ENCODE measurements around the gene SPESP1. TPM values are rescaled to one million over a fixed set of nuclear protein-coding genes. Genes with fewer than 3 reads are reported as not detected.

SPESP1 gene
- polyA plus RNA-seq, 1 of the 3 experiments (the other 2 are of a cell fraction) = not detected

DNA sequence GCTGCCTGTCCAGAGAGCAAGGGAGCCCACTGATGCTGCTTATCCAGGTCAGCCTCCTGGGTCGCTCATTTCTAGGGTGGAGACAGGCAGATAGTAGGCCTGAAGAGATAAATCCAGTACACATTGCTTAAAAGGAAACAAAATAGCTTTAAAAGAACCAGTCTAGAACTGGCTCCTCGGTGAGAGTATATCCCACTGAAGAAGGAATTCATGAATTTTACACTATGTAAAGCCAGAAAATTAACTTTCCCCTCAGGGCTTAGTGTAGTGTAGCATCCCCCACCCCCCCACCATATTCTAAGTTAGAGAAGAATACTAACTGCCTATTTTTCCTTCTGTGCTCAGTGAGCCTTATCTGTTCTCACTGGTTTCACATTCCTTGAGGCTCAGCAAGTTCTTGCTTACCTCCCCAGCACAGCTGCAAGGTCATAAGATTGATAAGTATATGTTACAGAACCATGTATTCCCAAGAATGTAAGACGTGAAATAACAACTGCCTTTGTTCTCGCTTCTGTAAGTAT, 53.7 kb downstream of the SPESP1 start:
- Histone ChIP-seq H2AFZ (ENCODE audit: low read depth) (no peak overlapping the region), H3K36me3 (replicated peaks in 1 of 2; ENCODE audit: control insufficient read depth in 1 of 2, insufficient read depth in 2 of 2, low read length in 1 of 2) (no peaks in the 10 kb centered on the region), H3K4me3 (ENCODE audit: low read depth in 2 of 2, low read length in 1 of 2) (no peak overlapping the region), H3K4me1 (ENCODE audit: control insufficient read depth in 1 of 2, insufficient read depth in 2 of 2, low read depth in 1 of 2, low read length in 1 of 2) (peaks cover 0 to 3% of the 10 kb centered on the region in 2 experiments; a peak in 1 of 4 replicates), H3K27ac (ENCODE audit: low read depth in 2 of 2, low read length in 1 of 2) (no peak overlapping the region), H3K79me2 (ENCODE audit: insufficient read depth) (no peaks in the 10 kb centered on the region), H3K27me3 (ENCODE audit: insufficient read depth) (peaks cover 6% of the 10 kb centered on the region; the same call in 1 of the 2 replicates), H3K4me2 (no peak overlapping the region), H3K9ac (no peak overlapping the region), H3F3A (replicated peaks; ENCODE audit: insufficient read depth) (no peaks in the 10 kb centered on the region), H4K20me1 (ENCODE audit: insufficient read depth) (no peaks in the 10 kb centered on the region), H3K9me3 (no peaks in the 10 kb centered on the region), H3K9me2 (no peaks in the 10 kb centered on the region)
- ChIA-PET CTCF (interaction anchor here (0.6 to 1.1 kb wide), 2 partner anchors 11 to 76 kb away, joined by 3 read pairs; no protein-coding TSS in a partner anchor), POLR2A (no interaction called here)
- 43% methylated on average over 4 of the region's 4 CpGs for WGBS (ENCODE audit: low lambda C conversion rate)
- TF ChIP-seq FOSL2 (IDR thresholded peaks at IDR 0.05; ENCODE audit: borderline replicate concordance, low read depth) (no peak), NRF1 (IDR thresholded peaks at IDR 0.05; ENCODE audit: low read depth, low read length) (no peak)
- TF ChIP-seq, protein P1, sequence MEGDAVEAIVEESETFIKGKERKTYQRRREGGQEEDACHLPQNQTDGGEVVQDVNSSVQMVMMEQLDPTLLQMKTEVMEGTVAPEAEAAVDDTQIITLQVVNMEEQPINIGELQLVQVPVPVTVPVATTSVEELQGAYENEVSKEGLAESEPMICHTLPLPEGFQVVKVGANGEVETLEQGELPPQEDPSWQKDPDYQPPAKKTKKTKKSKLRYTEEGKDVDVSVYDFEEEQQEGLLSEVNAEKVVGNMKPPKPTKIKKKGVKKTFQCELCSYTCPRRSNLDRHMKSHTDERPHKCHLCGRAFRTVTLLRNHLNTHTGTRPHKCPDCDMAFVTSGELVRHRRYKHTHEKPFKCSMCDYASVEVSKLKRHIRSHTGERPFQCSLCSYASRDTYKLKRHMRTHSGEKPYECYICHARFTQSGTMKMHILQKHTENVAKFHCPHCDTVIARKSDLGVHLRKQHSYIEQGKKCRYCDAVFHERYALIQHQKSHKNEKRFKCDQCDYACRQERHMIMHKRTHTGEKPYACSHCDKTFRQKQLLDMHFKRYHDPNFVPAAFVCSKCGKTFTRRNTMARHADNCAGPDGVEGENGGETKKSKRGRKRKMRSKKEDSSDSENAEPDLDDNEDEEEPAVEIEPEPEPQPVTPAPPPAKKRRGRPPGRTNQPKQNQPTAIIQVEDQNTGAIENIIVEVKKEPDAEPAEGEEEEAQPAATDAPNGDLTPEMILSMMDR (IDR thresholded peaks at IDR 0.05) = no peak
- no peak for DNase-seq

DNA sequence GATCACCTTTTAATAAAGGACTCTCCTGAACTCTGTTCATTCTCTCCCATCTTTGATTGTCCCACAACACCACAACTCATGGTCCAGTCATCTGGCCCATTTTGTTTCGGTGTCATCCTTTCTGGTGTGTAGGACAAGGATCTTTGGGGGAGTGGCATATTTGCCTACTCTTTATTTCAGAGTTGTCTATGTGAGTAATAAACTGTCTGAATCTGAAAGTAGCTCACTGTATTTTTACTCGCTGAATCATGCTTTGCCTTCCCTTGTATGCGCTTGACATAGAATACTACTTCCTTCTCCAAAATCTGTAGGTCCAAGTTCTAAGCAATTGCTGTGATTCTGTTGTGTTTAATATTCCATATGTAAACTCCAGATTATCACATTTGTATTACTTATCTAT, 54.3 kb downstream of the SPESP1 start:
- Histone ChIP-seq H3K9me2 (no peaks in the 10 kb centered on the region), H3F3A (replicated peaks; ENCODE audit: insufficient read depth) (no peaks in the 10 kb centered on the region), H3K9ac (no peak overlapping the region), H3K9me3 (no peaks in the 10 kb centered on the region), H2AFZ (ENCODE audit: low read depth) (no peak overlapping the region), H3K4me1 (ENCODE audit: control insufficient read depth in 1 of 2, insufficient read depth in 2 of 2, low read depth in 1 of 2, low read length in 1 of 2) (peaks cover 0 to 3% of the 10 kb centered on the region in 2 experiments; a peak in 1 of 4 replicates), H4K20me1 (ENCODE audit: insufficient read depth) (no peaks in the 10 kb centered on the region), H3K36me3 (replicated peaks in 1 of 2; ENCODE audit: control insufficient read depth in 1 of 2, insufficient read depth in 2 of 2, low read length in 1 of 2) (no peaks in the 10 kb centered on the region), H3K79me2 (ENCODE audit: insufficient read depth) (no peaks in the 10 kb centered on the region), H3K4me2 (no peak overlapping the region), H3K27me3 (ENCODE audit: insufficient read depth) (peaks cover 6% of the 10 kb centered on the region; the same call in 1 of the 2 replicates), H3K27ac (ENCODE audit: low read depth in 2 of 2, low read length in 1 of 2) (no peak overlapping the region), H3K4me3 (ENCODE audit: low read depth in 2 of 2, low read length in 1 of 2) (no peak overlapping the region)
- no peak for TF ChIP-seq SIN3A (IDR thresholded peaks at IDR 0.05; ENCODE audit: borderline replicate concordance, low read depth, low read length)
- TF ChIP-seq RAD21 (IDR thresholded peaks at IDR 0.05; ENCODE audit: low read length) = no peak
- no peak for TF ChIP-seq JUND (IDR thresholded peaks at IDR 0.05)
- TF ChIP-seq, protein P2, sequence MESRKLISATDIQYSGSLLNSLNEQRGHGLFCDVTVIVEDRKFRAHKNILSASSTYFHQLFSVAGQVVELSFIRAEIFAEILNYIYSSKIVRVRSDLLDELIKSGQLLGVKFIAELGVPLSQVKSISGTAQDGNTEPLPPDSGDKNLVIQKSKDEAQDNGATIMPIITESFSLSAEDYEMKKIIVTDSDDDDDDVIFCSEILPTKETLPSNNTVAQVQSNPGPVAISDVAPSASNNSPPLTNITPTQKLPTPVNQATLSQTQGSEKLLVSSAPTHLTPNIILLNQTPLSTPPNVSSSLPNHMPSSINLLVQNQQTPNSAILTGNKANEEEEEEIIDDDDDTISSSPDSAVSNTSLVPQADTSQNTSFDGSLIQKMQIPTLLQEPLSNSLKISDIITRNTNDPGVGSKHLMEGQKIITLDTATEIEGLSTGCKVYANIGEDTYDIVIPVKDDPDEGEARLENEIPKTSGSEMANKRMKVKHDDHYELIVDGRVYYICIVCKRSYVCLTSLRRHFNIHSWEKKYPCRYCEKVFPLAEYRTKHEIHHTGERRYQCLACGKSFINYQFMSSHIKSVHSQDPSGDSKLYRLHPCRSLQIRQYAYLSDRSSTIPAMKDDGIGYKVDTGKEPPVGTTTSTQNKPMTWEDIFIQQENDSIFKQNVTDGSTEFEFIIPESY (IDR thresholded peaks at IDR 0.05; ENCODE audit: borderline replicate concordance, low read depth) = no peak
- TF ChIP-seq FOXM1 (IDR thresholded peaks at IDR 0.05; ENCODE audit: low read depth) = no peak
- no peak for TF ChIP-seq FOXJ3 (CRISPR knock-in tag; IDR thresholded peaks at IDR 0.05)
- no peak for TF ChIP-seq RCOR1 (IDR thresholded peaks at IDR 0.05; ENCODE audit: low read length)
- no peak for TF ChIP-seq TEAD4 (IDR thresholded peaks at IDR 0.05; ENCODE audit: borderline replicate concordance, insufficient read depth)
- TF ChIP-seq POLR2AphosphoS5 (IDR thresholded peaks at IDR 0.05; ENCODE audit: low read depth, low read length) = no peak
- TF ChIP-seq TAF1 (IDR thresholded peaks at IDR 0.05; ENCODE audit: borderline replicate concordance, low read depth, low read length) = no peak
- TF ChIP-seq, protein P3, sequence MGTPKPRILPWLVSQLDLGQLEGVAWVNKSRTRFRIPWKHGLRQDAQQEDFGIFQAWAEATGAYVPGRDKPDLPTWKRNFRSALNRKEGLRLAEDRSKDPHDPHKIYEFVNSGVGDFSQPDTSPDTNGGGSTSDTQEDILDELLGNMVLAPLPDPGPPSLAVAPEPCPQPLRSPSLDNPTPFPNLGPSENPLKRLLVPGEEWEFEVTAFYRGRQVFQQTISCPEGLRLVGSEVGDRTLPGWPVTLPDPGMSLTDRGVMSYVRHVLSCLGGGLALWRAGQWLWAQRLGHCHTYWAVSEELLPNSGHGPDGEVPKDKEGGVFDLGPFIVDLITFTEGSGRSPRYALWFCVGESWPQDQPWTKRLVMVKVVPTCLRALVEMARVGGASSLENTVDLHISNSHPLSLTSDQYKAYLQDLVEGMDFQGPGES (IDR thresholded peaks at IDR 0.05; ENCODE audit: low read depth, low read length) = no peak
- TF ChIP-seq, protein P4, sequence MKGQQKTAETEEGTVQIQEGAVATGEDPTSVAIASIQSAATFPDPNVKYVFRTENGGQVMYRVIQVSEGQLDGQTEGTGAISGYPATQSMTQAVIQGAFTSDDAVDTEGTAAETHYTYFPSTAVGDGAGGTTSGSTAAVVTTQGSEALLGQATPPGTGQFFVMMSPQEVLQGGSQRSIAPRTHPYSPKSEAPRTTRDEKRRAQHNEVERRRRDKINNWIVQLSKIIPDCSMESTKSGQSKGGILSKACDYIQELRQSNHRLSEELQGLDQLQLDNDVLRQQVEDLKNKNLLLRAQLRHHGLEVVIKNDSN (IDR thresholded peaks at IDR 0.05; ENCODE audit: borderline replicate concordance, low read depth) = no peak
- no peak for TF ChIP-seq RXRA (IDR thresholded peaks at IDR 0.05; ENCODE audit: borderline replicate concordance, low read depth)
- TF ChIP-seq MEF2A (IDR thresholded peaks at IDR 0.05; ENCODE audit: borderline replicate concordance, low read depth) = no peak
- no peak for TF ChIP-seq GATA2 (CRISPR knock-in tag; IDR thresholded peaks at IDR 0.05)
- TF ChIP-seq NRF1 (IDR thresholded peaks at IDR 0.05; ENCODE audit: low read depth, low read length) = no peak
- no peak for TF ChIP-seq RFX5 (IDR thresholded peaks at IDR 0.05; ENCODE audit: low read length)
- DNase-seq = no peak
- POLR2A ChIA-PET = no interaction called here
- 82% methylated on average over 3 of the region's 3 CpGs for WGBS (ENCODE audit: low lambda C conversion rate)
- CTCF ChIA-PET = interaction anchor here (0.6 to 1.1 kb wide), 2 partner anchors 11 to 75 kb away, joined by 3 read pairs; no protein-coding TSS in a partner anchor
